DMS 273 (cell line): Measurements from ENCODE around the gene CTIF.

ENCODE experiments used
- DNase-seq: peaks from one replicate; lab custom pipeline; 2025; ENCODE audit not compliant: unreplicated experiment; lab: John Stamatoyannopoulos, UW

The CTIF gene

DNA sequence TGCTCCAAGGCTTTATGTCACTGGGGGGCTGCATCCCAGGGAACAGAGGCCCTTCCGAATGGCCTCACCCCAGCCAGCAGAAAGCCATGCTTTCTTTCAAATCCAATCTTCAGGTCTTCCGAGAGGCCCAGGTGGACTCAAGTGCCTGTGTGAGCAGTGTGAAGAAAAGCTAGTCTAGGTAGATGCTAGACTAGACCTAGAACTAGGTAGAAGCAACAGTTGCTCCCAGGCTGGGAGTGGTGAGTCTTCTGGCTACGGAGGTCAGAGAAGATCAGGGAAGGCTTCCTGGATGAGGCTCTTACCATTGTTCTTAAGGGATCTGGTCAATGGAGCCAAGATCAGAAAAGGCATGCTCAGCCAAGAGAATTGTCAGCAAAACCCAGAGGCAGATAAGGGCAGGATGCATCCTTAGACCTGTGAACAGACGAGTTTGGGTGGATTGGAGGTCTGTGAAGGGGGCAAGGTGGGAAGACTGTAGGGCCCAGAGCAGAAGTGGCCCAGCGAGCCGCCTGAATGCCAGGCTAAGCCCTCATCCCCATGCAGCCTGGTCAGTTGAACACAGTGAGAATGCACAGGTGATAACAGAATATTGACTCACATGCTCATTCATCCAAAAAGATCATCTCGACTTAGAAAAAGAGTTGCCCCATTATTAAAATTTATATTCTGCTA, 301.1 kb downstream of the CTIF start:
- no peak for DNase-seq

DNA sequence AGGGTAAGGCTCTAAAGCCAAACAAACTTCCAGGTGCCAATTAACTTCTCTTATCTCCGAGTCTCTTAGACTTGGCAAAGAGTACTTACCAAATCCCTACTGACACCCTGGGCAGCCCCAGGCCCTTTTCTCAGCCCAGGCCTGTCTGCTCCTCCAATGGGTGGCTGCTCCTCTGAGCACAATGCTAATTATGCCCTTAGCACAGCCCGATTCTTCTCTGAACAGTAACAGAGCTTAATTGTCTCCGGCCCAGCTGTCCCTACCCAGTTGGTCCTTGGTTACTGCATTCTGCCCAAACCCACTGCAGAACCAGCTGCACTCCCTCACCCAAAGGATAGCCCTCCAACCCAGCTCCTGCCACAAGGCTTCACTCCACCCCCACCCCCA, 301.7 kb downstream of the CTIF start:
- DNase-seq = peak; percentile 70

DNA sequence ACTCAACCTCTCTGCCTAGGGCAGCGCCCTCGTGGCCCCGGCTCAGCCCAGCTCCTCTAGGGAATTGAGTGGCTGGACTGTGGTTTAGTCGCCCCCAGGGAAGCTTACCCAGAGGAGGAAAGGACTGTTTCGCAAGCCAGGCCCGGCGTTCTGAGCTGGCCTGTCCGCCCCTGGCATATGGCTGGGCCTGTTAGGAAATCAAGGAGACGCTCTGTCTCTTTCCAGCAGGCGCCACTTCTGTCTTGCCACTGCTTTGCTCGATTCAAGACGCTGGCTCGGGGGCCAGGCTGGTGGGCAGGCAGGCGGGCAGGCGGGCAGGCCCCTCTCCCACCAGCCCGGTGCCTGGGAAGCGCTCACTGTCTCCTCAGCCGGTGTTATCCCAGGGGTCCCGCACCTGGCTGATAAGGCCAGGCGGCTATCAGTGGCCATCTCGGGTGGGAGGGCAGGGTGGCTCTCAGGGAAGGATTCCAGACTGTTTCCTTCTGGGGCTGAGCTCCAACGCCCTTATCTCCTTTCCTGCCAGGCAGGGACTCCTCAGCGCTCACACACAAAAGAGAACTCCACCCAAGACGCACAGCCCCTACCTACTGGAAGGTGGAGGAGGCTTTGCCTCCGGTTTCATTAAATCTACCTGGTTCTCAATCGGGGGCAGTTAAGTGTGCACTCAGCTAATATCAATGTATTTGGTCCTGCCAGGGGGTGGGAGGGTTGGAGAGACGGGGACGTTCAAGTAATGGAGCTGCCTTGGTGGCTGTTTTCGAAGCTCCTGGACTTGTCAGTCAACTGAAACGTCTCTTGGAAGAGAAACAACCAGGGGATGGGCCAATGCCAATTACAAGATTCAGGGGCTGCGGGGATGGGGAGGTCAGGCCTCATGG, 302.8 kb downstream of the CTIF start:
- peak; percentile 52 for DNase-seq

DNA sequence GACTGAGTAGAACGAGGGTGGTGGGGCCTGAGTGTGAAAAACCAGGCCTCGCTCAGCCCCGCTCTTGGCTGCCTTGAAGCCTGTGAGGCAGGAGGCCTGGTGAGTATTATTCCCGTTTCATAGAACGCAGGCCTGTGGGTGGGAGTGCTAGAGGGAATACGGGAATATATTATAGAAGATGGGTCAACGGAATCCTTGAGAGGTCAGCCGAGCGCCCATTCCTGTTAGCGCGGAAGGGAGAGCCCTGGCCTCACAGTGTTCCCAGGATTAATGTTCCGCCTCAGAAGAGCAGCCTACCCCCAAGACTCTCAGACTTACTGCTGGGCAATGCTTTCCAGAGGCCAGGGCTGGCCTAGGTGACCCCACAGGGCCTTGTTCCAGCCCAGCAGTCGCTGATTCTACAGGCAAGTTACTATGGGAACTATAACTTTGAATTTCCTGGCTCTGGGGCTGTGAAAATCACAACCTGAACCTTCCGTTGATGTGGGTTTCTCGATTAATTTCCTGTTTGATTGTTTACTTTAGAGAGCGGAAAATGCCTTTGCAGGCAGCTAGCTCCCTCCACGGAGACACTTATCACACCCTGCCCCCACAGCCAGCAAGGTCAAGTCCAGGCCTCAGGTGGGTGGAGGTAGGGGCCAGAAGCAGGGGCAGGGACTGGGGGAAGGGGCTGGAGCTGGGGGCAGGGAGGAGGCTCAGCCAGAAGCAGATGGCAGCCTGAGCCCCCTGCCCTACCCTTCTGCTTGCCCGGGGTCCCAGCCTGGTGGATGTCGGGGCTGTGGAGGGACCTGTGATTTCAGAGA, 303.6 kb downstream of the CTIF start:
- no peak for DNase-seq

DNA sequence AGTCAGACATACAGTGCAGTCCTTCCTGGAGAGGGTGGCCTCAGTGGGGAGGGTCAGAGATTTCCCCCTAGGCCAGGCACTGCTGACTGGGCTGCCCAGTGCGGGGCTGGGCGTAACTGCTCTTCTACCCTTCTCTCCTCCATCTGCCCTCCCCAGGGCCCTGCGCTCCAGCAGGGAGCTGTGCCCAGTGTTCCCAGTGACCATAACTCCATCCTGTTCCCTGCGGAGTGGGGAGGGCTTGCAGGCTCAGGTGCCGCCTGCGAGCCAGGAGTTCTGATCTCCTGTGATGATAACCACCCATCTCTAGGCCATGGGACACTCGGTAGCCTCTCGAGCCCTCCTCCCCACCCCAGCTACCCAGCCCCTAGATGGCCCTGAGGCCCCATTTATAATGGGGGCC, 304.3 kb downstream of the CTIF start:
- no peak for DNase-seq

DNA sequence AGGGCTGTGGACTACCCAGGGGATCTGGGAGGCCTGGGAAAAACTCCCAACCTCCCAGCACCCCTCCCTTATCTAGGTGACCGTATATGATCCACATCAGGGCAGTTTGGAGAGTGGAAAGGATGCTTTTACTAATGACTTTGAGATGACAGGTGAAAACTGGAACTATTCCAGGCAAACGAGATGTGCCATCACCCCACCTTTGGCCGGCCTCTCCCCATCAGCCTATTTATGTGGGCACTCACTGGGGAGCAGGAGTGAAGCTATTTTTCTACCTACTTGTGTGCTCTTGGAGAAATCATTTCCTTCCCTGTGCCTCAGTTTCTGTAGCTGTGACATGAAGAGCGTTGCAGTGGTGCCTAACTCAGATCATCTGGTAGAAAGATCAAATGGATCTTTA, 304.8 kb downstream of the CTIF start:
- DNase-seq = no peak

DNA sequence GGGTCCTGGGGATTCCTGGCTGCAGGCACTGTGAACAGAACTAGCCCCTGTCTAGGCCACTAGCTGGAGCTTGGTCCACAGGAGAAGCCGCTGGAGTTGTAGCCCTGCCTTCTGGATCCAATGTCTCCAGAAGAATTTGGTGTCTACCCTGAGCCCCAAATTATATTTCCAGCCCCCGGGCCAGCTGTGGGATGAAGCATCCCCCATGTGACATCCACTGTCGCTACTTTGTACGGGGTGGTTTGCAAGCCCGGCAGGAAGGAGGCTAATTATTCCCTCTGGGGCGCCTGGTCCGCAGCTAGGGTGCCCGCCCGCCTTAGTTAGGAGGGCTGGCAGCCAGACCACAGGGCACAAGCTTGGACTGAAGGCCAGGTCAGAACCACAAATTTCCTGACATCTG, 305.4 kb downstream of the CTIF start:
- no peak for DNase-seq

DNA sequence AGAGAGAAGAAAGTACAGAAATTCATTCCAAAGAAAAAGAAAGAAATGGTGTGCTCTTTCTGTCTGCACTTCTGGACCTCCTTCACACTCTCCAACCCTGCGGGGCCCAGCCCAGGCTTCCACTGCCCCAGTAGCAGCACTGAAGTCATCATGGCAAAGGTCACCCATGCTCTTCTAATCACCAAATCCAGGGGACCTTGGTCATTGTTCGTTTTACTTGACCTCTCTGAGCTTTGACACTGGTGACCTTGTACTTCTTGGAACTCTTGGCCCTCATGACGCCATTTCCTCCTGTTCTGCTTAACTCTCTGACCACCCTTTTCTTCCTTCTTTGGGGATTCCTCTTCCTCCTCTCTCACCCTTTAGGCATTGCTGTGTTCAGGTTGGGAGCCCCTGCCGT, 306.3 kb downstream of the CTIF start:
- DNase-seq = no peak

DNA sequence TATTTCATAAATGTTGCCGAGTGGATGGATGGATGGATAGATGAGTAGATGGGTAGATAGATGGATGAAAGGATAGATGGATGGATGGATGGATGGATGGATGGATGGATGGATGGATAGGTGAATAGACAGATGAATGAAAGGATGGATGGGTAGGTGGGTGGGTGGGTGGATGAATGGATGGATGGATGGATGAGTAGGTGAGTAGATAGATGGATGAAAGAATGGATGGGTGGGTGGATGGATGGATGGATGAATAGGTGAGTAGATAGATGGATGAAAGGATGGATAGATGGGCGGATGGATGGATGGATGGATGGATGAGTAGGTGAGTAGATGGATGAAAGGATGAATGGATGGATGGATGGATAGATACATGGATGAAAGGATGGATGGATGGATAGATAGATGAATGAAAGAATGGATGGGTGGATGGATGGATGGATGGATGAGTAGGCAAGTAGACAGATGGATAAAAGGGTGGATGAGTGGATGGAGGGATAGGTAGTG, 307.6 kb downstream of the CTIF start:
- no peak for DNase-seq

DNA sequence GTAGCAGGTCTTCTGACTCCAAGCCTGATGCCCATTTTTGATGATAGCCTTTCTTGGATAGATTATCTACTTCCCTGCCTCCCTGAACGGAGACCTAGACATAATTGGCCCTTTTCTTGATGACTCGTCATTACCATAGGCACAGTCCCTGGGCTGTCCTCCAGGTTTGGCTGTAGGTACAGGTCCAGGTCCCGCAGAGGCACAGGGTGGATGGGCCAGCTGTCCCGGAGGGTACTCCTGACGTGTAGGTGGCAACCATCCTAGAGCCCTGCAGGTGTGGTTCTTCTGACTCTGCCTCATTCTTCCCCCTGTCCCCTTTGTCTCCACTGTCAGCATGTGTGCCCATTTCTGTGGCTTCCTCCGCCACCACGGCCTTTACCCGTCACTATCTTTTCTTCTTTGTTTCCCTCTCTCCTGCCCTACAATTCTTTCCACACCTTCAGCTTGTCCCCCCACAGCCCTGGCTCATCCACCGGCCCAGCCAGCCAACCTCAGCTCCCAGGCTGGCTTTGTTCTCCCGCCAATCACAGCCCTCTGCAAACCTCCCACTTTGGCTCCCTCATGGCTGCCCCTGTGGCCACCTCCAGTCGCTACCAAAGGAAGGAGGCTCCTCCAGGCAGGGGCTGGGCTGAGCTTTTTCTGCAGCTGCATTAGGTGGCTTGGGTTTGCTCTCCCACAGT, 309.1 kb downstream of the CTIF start:
- no peak for DNase-seq

DNA sequence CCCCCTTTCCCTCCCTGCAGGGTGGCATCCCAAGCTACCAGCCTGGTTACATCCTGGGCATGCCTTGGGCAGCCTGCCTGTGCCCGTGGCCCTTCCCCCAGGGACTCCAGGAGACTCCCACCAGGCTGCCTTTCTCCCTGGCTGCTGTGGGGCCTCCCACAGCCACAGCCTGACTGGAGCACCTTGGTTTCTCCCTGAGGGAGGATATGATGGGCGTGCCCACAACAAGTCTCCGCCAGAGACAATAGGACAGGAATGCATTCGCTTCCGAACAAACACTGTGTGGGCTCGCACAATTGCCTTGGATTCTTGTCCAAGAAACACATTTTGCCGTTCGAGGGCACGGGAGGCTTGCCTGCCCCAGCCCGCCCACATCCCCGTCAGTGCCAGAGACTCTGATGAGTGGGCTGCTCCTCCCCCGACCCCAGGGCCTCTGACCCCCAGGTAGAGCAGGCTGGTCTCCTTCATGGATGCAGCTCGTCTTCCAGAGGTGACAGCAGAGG, 309.9 kb downstream of the CTIF start:
- no peak for DNase-seq

DNA sequence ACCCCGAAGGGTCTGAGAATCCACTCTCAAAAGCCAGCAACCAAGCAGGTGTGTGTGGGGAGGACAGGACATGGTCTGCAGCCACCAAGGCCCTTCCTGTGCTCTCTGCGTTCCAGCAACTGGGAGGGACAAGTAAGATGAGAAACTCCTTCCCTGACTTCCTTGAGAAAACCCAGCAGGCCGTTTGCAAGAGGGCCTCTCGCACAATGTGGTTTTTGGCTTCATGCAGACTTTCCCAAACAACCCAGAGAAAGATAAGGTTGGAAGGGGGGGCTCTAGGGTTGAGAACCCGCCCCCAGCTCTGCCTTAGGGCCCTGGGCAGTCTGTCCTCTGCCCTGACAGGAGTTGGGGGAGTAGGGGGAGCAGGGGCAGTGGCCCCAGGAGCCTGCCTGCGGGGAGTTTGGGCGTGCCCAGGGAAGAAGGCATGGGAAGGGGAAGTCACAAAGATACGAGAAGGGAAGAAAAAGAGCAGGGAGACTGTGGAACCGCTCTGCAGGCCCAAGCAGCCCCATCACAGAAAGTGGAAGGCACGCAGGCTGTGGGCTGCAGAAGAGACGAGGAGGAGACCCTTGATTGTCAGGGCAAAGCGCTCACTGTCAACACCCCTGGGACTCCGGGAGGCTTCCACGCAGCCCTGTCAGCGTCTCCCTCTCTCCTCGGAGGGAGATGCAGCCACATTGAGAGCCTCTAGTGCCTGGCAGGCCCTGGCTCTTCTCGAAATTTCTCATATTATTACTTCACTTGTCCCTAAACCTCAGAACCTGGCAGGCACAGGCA, 312.2 kb downstream of the CTIF start:
- no peak for DNase-seq

DNA sequence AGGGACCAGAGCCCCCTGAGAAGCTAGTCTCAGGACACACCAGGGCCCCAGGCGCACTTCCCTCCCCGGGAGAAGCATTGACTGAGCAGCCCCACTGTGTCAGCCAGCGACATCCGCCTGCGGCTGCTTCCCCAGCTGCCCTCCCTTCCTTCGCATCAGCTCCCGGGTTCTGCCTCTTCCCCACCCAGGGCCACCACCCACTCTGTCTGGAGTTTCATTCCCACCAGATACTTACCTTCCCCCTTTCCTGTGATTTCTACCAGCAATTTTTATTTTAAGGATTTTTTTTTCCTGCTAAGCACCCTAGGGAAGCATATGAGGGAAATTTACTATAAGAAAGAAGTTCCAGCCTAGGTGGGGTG, 312.7 kb downstream of the CTIF start:
- no peak for DNase-seq

DNA sequence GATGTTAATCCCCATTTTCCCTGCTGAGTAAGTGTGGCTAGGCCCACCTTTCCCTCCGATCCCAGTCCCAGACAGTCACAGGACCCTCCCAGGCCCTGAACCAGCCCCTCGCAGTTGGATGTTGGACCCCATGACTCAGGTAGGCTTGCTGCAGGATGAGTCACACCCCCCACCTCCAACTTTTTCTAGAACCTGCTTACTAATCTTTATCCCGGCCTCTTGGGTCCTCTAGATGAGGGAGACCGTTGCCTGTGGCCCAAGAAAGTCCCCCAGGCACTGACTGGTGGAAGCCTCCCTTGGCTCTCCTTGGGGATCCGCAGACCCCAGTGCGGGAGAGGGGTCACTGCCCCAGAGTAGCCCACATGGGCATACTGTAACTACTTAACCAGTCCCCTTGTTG, 313.5 kb downstream of the CTIF start:
- no peak for DNase-seq

DNA sequence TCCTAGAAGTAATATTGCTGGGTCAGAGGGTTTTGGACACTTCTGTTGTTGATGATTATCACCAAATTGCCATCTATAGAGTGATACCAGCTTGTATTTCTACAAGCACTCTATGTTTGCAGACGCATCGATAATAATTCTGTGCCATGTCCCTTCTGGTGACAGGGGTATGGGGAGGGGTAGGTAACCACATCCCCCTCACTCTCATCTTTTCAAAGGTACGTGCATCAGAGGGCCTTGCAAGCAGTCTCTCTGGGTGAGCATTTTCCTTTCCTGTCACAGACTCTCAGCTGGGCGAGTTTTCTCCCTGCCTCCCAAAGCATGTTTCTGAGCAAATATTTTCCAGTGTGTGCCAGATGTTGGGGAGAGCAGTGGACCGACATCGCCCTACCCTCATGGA, 314.0 kb downstream of the CTIF start:
- DNase-seq = no peak

DNA sequence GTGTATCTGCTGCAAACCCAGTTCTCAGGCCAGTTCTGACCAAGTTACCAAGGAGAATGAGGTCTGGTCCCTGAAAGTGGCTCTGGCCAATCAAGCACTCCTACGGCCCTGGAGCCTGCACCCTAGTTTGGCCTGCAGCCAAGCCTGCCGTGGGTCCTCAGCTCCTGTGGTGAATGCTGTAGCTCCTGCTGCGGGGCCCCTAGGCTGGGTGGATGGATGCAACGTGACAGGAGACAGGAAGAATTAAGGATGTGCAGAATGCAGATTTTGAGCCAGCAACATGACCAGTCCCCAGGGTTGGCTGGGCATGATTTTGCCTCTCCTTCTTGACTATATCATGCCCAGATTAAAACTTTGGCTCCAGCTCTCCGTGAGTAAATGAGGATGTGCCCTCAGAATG, 314.8 kb downstream of the CTIF start:
- no peak for DNase-seq

DNA sequence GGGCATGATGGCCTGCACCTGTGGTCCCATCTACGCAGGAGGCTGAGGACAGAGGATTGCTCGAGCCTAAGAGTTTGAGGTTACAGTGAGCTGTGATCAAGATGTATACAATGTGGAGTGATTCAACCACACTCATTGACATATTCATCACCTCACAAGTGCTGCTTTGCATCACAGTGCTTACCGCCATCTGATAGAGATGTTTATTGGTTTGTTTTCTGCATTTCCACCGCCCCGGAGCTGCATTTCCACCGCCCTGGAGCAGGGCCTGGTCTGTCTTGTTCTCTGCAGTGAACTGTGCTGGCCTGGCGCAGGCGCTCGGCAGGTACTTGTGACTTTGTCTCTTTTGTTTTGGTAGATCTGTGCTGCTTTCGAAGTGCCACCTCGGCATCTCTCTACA, 315.9 kb downstream of the CTIF start:
- no peak for DNase-seq

DNA sequence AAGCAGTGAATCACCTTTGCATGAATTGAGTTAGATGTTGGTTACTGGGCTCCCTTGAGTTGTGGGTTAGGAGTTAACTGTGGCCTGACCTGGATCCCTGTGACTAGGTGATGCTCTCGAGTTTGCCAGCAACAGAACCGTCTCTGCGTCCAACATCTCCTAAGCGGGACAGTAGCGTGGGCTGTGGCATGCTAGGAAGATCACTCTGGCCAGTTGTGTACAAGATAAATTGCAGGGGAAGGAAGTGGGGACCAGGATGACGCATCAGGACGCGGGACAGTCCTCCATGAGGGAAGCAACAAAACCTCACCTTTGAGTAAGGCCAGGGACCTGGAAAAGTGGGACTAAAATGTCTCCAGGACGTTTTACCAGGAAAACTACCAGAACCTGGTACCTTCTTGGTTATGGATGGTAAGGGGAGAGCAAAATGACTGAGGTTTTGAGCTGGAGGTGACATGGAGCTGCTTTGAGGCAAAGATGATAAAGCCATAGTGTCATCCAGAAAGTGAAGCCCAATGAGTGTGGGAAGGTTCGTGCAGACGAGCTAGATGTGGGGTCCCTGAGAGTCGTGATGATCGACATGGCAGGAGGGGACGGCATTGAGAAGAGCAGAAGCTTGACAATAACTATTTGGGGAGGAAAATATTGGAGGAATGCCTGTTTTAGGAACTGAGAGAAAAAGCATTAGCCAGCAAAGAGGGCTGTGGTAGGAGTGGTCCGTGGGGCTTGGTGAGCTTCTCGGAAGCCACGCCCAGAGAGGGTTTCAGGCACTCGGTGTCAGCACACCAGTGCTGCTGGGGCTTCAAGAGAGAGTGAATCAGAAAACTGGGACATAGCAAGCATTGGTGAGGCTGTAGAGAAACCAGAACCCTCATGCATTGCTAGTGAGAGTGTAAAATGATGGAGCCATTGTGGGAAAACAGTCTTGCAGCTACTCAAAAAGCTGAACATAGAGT, 316.9 kb downstream of the CTIF start:
- DNase-seq = no peak
